ENCODE results near the gene GHDC. TPM values are rescaled to one million over a fixed set of nuclear protein-coding genes. Genes with fewer than 3 reads are reported as not detected.

Gene GHDC
- 38.6 TPM for total RNA-seq

GRCh38 chr17:42193969-42194899 lies at the start of gene GHDC:
Gene GHDC (minus strand): TSS chr17:42194494. CDS start chr17:42193581, 913 bp downstream.

DNA sequence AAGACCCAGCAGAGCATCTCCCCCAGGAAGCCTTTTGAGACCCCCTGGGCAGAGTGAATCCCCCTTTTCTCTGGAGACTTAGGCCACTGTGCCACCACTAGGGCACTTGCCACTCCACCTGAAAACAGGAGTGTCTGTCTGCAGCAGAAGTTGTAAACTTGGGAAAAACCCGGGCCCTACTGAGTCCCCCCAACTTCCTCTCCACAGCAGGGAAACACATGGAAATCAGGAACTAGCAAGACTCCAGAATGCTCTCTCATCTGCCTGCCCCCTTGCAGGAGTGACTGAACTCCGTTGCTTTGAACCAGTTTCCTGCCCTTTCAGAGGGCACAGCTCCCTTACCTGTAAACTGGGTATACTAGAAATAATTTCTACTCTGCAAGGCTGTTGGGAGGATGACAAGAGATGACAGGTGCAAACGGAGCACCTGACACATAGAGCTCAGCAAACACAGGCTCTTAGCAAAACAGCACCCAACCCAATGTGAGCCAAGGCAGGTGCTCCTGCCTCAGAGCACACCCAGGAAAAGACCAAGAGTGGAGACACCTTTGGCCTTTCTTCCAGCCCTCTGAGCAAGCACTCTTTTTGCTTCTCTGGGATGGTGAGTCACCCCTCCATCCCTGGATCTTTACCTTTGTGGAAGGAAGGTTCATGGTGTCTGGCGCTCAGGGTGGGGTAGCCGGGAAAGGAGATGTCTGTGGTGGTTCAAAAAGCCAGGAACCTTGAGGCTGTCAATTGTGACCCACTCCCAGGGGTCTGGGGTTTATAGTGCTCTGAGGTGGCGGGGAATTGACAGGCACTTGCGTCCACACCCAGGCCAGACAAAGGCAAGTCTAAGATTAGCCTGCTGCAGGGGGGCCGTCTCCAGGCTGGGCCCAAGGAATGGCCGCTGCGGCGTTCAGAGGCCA lies 9.3 kb downstream of the GHDC start, which contains the start of gene HCRT:
HCRT (minus strand) TSS at position 740 of the 908 bp plus-strand sequence; CDS start at position 653, 87 bp downstream.

GRCh38 chr17:42180922-42181850 lies 13.1 kb downstream of the GHDC start, which contains the start of gene KCNH4:
Gene KCNH4 (minus strand): TSS chr17:42181142. CDS start chr17:42180945, 197 bp downstream.

Other genes starting within 250 kb of the GHDC start
- gene CNP, start 227.7 kb downstream of the GHDC start, total RNA-seq = 64.6 TPM
- gene DNAJC7, start 177.1 kb downstream of the GHDC start, total RNA-seq = 103 TPM
- gene NKIRAS2, start 174.4 kb downstream of the GHDC start, total RNA-seq = 45.6 TPM
- gene C17orf113, start 143.9 kb downstream of the GHDC start, total RNA-seq = 7.9 TPM
- 4.0 TPM for gene ZNF385C, start 96.0 kb downstream of the GHDC start, total RNA-seq
- 6.3 TPM for gene DHX58, start 81.8 kb downstream of the GHDC start, total RNA-seq
- 28.9 TPM for gene KAT2A, start 73.1 kb downstream of the GHDC start, total RNA-seq
- not detected for gene HSPB9, start 71.7 kb downstream of the GHDC start, total RNA-seq
- 60.8 TPM for gene RAB5C, start 39.5 kb downstream of the GHDC start, total RNA-seq
- gene KCNH4, start 13.4 kb downstream of the GHDC start, total RNA-seq = not detected
- gene HCRT, start 9.0 kb downstream of the GHDC start, total RNA-seq = 1.4 TPM
- gene STAT5B, start 81.9 kb upstream of the GHDC start, total RNA-seq = 60.3 TPM
- 15.6 TPM for gene STAT5A, start 94.0 kb upstream of the GHDC start, total RNA-seq
- gene STAT3, start 193.9 kb upstream of the GHDC start, total RNA-seq = 92.6 TPM
- 178 TPM for gene CAVIN1, start 228.8 kb upstream of the GHDC start, total RNA-seq

Measured in camera-type eye (tissue), 1 donor.